GM12878 (cell line): ENCODE measurements around the gene GRIN2D. TPM values are rescaled to one million over a fixed set of nuclear protein-coding genes. Genes with fewer than 3 reads are reported as not detected.

Experiments used
- ATAC-seq: fragments of 200-7000 bp; cut with Tn5 transposase; 3 replicates; pipeline ENCODE4 v1.9.1; 2020; ENCODE audit warnings: mild to moderate bottlenecking, moderate library complexity
- BruUV-seq: library from RNA; stranded (reverse); fragments of 400-500 nt; replicated peaks from 2 replicates; lab custom pipeline; 2021; lab: Mats Ljungman, UMichigan
- CTCF ChIA-PET: fragments of 300-600 bp; sonication (Branson Sonifier 250); formaldehyde crosslinking; extraction: SDS; loops from one replicate; lab custom pipeline; 2021; ENCODE audit warnings: inconsistent platforms; lab: Yijun Ruan, JAX
- POLR2A ChIA-PET: fragments of 350-600 bp; formaldehyde crosslinking; extraction: SDS; loops from one replicate; lab custom pipeline; 2021; ENCODE audit warnings: inconsistent platforms; lab: Charles Lee
- RAD21 ChIA-PET: fragments of 300-600 bp; sonication (Branson Sonifier 250); formaldehyde crosslinking; loops from one replicate; lab custom pipeline; 2023; ENCODE audit warnings: antibody characterized with exemption; ENCODE audit not compliant: unreplicated experiment; lab: Charles Lee
- SMC1A ChIA-PET: fragments of 300-600 bp; sonication (Branson Sonifier 250); formaldehyde crosslinking; loops from one replicate; lab custom pipeline; 2023; ENCODE audit not compliant: unreplicated experiment, uncharacterized antibody; lab: Charles Lee
- DNase-seq: peaks from one replicate; pipeline ENCODE4 v3.0.0-alpha.2; 2011; ENCODE audit warnings: low read depth, low spot score
- FAIRE-seq: peaks from 3 replicates; lab custom pipeline; 2011; peaks lifted over from hg19 to GRCh38; lab: Jason Lieb, UNC
- H2AFZ ChIP-seq: 2 replicates; pipeline ENCODE4 v1.6.0; 2011; ENCODE audit warnings: low read depth, low read length, control low read depth; ENCODE audit not compliant: control insufficient read depth
- H3K27ac ChIP-seq: 2 replicates; pipeline ENCODE4 v1.5.1; 2011; ENCODE audit warnings: control low read depth; ENCODE audit not compliant: control insufficient read depth, insufficient read depth
- H3K27me3 ChIP-seq, 2 experiments: replicated peaks in 1 of 2; 2 replicates each; pipeline versions ENCODE4 v1.6.0 to v1.6.1; 2011; ENCODE audit warnings: low read length in 1 of 2; ENCODE audit not compliant: control insufficient read depth in 2 of 2, insufficient read depth in 2 of 2
- H3K36me3 ChIP-seq, 2 experiments: 2 replicates each; pipeline ENCODE4 v1.5.1; 2011; ENCODE audit warnings: low read length in 1 of 2; ENCODE audit not compliant: control insufficient read depth in 2 of 2, insufficient read depth in 2 of 2
- H3K4me1 ChIP-seq: 2 replicates; pipeline ENCODE4 v1.6.1; 2011; ENCODE audit warnings: mild to moderate bottlenecking, low read length, moderate library complexity, mixed read lengths; ENCODE audit not compliant: control insufficient read depth, insufficient read depth
- H3K4me2 ChIP-seq: 2 replicates; pipeline ENCODE4 v1.6.0; 2011; ENCODE audit warnings: control low read depth; ENCODE audit not compliant: control insufficient read depth, insufficient read depth
- H3K4me3 ChIP-seq: fragments of 200-600 bp; sonication (generic); 2 replicates; pipeline ENCODE4 v1.5.1; 2016
- H3K79me2 ChIP-seq: 2 replicates; pipeline ENCODE4 v1.6.0; 2011; ENCODE audit warnings: low read length; ENCODE audit not compliant: control insufficient read depth, insufficient read depth
- H3K9ac ChIP-seq: 2 replicates; pipeline ENCODE4 v1.8.0; 2011; ENCODE audit warnings: low read length, control low read depth, mixed read lengths; ENCODE audit not compliant: control insufficient read depth, insufficient read depth
- H3K9me3 ChIP-seq: replicated peaks from 3 replicates; pipeline ENCODE4 v1.5.1; 2011; ENCODE audit warnings: mild to moderate bottlenecking, low read length; ENCODE audit not compliant: control insufficient read depth, insufficient read depth
- H4K20me1 ChIP-seq: 2 replicates; pipeline ENCODE4 v1.6.0; 2011; ENCODE audit not compliant: control insufficient read depth, insufficient read depth
- ATF7 ChIP-seq: fragments of 450-650 bp; IDR thresholded peaks from 2 replicates; pipeline ENCODE4 v1.6.1; 2016; ENCODE audit warnings: low read depth, mild to moderate bottlenecking
- BACH1 ChIP-seq: fragments of 450-650 bp; IDR thresholded peaks from 2 replicates; pipeline ENCODE4 v1.6.1; 2017; ENCODE audit warnings: mild to moderate bottlenecking, borderline replicate concordance
- BCL11A ChIP-seq: IDR thresholded peaks from 2 replicates; pipeline ENCODE4 v1.6.1; 2011; ENCODE audit warnings: low read depth, low read length
- CHD4 ChIP-seq: fragments of 200-600 bp; sonication (generic); IDR thresholded peaks from 2 replicates; pipeline ENCODE4 v1.6.1; 2016; ENCODE audit warnings: mild to moderate bottlenecking
- DPF2 ChIP-seq: fragments of 450-650 bp; IDR thresholded peaks from 2 replicates; pipeline ENCODE4 v1.6.1; 2017; ENCODE audit warnings: mild to moderate bottlenecking
- IKZF2 ChIP-seq, 2 experiments: fragments of 450-650 bp; IDR thresholded peaks; 2 replicates each; pipeline ENCODE4 v1.6.1; 2017; ENCODE audit warnings: mild to moderate bottlenecking in 2 of 2, moderate library complexity in 2 of 2
- IRF4 ChIP-seq: IDR thresholded peaks from 2 replicates; pipeline ENCODE4 v1.6.1; 2011; ENCODE audit warnings: low read depth, low read length
- KLF5 ChIP-seq: fragments of 450-650 bp; IDR thresholded peaks from 2 replicates; pipeline ENCODE4 v1.6.1; 2014; ENCODE audit warnings: mild to moderate bottlenecking; ENCODE audit not compliant: partially characterized antibody
- MEF2B ChIP-seq: fragments of 450-650 bp; IDR thresholded peaks from 2 replicates; pipeline ENCODE4 v1.6.1; 2018; ENCODE audit warnings: mild to moderate bottlenecking, moderate library complexity; ENCODE audit not compliant: partially characterized antibody, poor library complexity, severe bottlenecking
- RELA ChIP-seq: fragments of 450-650 bp; IDR thresholded peaks from 2 replicates; pipeline ENCODE4 v1.8.0; 2014; ENCODE audit warnings: borderline replicate concordance; ENCODE audit not compliant: partially characterized antibody
- REST ChIP-seq: IDR thresholded peaks from 2 replicates; pipeline ENCODE4 v1.6.1; 2012; ENCODE audit warnings: mild to moderate bottlenecking, low read depth, low read length
- RUNX3 ChIP-seq: IDR thresholded peaks from 2 replicates; pipeline ENCODE4 v1.6.1; 2012; ENCODE audit warnings: low read length, inconsistent platforms
- YY1 ChIP-seq: IDR thresholded peaks from 2 replicates; pipeline ENCODE4 v1.6.1; 2011; ENCODE audit warnings: low read depth, mild to moderate bottlenecking, low read length
- ZBTB40 ChIP-seq: fragments of 450-650 bp; IDR thresholded peaks from 2 replicates; pipeline ENCODE4 v1.6.1; 2016; ENCODE audit warnings: mild to moderate bottlenecking, moderate library complexity, borderline replicate concordance
- ZNF24 ChIP-seq: fragments of 450-650 bp; IDR thresholded peaks from 2 replicates; pipeline ENCODE4 v1.6.1; 2017; ENCODE audit warnings: antibody characterized with exemption, mild to moderate bottlenecking
- WGBS: methylation state at CpG from one replicate; pipeline ENCODE4 v1.1.6; 2016; ENCODE audit warnings: low lambda C conversion rate; ENCODE audit not compliant: insufficient replicate concordance, insufficient coverage; ENCODE audit errors: missing lambda C conversion rate; 5-methylcytosine and 5-hydroxymethylcytosine counted together
- in situ Hi-C: fragments of 300-500 bp; cut with MboI; formaldehyde crosslinking; loops from 9 replicates; pipeline ENCODE4 v1.14.3; 2018; ENCODE audit warnings: mixed read lengths
- intact Hi-C: fragments of 100-400 bp; cut with micrococcal nuclease; formaldehyde crosslinking; loops from one replicate; pipeline ENCODE4 v1.14.2; 2022; ENCODE audit not compliant: unreplicated experiment
- polyA plus RNA-seq, 11 experiments: library from polyadenylated mRNA; depleted of rRNA in 4 of 11; unstranded in 6 of 11; stranded (reverse) in 5 of 11; fragments of >200 nt; fragmentation: Nextera tagmentation in 4 of 11; fragmentation: Illumina TruSeq in 1 of 11; extraction: Ambion mirVana in 4 of 11; extraction: Trizol in 1 of 11; gene quantifications; 1 replicate in 1 of 11; 2 replicates in 10 of 11; pipeline versions ENCODE4 v1.2.1 to v1.2.3, GENCODE V29; 2011 to 2016; ENCODE audit warnings: inconsistent platforms in 2 of 11, missing spikeins in 2 of 11, low read depth in 1 of 11
- total RNA-seq, 4 experiments: library from RNA; depleted of rRNA in 3 of 4; stranded (reverse); fragments of >200 nt in 3 of 4; fragmentation: Illumina TruSeq in 1 of 4; extraction: Trizol in 1 of 4; gene quantifications; 2 replicates each; pipeline versions ENCODE4 v1.2.1 to v1.2.3, GENCODE V29; 2013 to 2021

GRIN2D gene
- total and polyA plus RNA-seq, 10 of the 15 experiments (the other 5 are each of a cell fraction or from before 2014, with no cell fraction given) = 0.03 to 0.38 (median 0.04) TPM; not detected in 3

GRCh38 chr19:48390188-48391099 lies 3.0 kb upstream of the GRIN2D start:
- H3K4me3 ChIP-seq = peak overlapping the region; percentile 95
- peak overlapping the region; percentile 82 for H2AFZ ChIP-seq
- no TSS peak for BruUV-seq
- H3K36me3 ChIP-seq = peaks cover 8 to 13% of the 10 kb centered on the region in 2 experiments
- DNase-seq (no peak), FAIRE-seq (peak; percentile 61), ATAC-seq (peak; percentile 85)
- ChIA-PET RAD21 (interaction anchor here (0.8 to 2.2 kb wide), 9 partner anchors 11 to 194 kb away, joined by 3 to 17 read pairs (median 3); partner anchors contain the start of gene GRWD1), POLR2A (interaction anchor here (0.6 to 2.4 kb wide), 5 partner anchors 10 to 568 kb away, joined by 3 to 16 read pairs (median 3); partner anchors contain the start of genes SYNGR4 and TMEM143), SMC1A (interaction anchor here (0.7 to 2.0 kb wide), 6 partner anchors 11 to 99 kb away, joined by 3 to 8 read pairs (median 4); partner anchors contain the start of genes GRWD1, SYNGR4 and TMEM143), CTCF (interaction anchor here (0.5 to 2.4 kb wide), 43 partner anchors 10 to 227 kb away, joined by 3 to 24 read pairs (median 5); partner anchors contain the start of genes EMP3, GRWD1, SYNGR4 and TMEM143)
- intact Hi-C loops = no loop called here
- H4K20me1 ChIP-seq = no peaks in the 10 kb centered on the region
- peaks cover 11% of the 10 kb centered on the region in 2 experiments for H3K27me3 ChIP-seq
- H3K4me2 ChIP-seq = peak overlapping the region; percentile 93
- H3K9me3 ChIP-seq = no peaks in the 10 kb centered on the region
- WGBS = 4% methylated on average over 23 of the region's 24 CpGs
- peaks cover 5% of the 10 kb centered on the region; the same call in 1 of the 2 replicates for H3K4me1 ChIP-seq
- in situ Hi-C loops = no loop called here
- peaks cover 19% of the 10 kb centered on the region for H3K79me2 ChIP-seq
- peak overlapping the region; percentile 75 for H3K27ac ChIP-seq
- peak overlapping the region; percentile 86 for H3K9ac ChIP-seq
- TF ChIP-seq ATF7 = no peak
- 0 out of 4 replicates have a peak, but pooled peaks of 1 of the 2 experiments have one; percentile 21 for TF ChIP-seq IKZF2 (IDR thresholded peaks at IDR 0.05)
- peak; percentile 57; the same call in 1 of the 2 replicates for TF ChIP-seq IRF4
- 0 out of 2 replicates have a peak, but pooled peaks have one; percentile 17 for TF ChIP-seq ZNF24
- no peak for TF ChIP-seq REST
- no peak for TF ChIP-seq CHD4
- TF ChIP-seq RUNX3 = peak; percentile 65
- TF ChIP-seq MEF2B = no peak
- TF ChIP-seq ZBTB40 = peak; percentile 29
- TF ChIP-seq RELA = peak; percentile 16
- TF ChIP-seq KLF5 = peak; percentile 54
- peak; percentile 84 for TF ChIP-seq YY1
- 0 out of 2 replicates have a peak, but pooled peaks have one; percentile 21 for TF ChIP-seq BCL11A
- no peak for TF ChIP-seq BACH1
- peak; percentile 35; the same call in 1 of the 2 replicates for TF ChIP-seq DPF2
